Stimulated activated CD8-positive, alpha-beta memory T cell treated with anti-CD3 and anti-CD28 coated beads, Interleukin-12 subunit alpha, Interleukin-12 subunit beta, amount 100 ng/mL, for 24 hours (primary cell): ENCODE measurements around the gene DDX10.

Experiments used
- DNase-seq: peaks from one replicate; pipeline ENCODE4 v3.0.0-alpha.2; 2020; ENCODE audit errors: extremely low read depth

DDX10 gene

DNA sequence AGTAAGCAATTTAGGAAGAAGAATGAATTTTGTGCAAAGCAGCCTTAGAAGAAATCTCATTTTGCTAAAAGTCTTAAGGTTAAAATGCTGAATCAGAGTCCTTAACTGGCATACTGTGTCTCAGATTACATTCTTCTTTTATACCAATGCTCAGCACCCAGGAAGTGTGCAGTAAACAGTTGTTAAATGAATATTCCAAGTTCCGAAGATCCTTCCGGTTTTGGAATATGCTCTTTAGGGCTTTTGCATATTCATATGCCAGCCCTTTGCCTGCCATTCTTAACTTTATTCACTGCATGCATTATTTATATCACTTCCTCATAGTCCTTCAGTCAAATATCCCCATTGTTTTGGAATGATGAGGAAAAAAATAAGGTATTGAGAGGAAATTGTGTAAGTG lies 242.0 kb downstream of the DDX10 start:
- DNase-seq, result no peak

GRCh38 chr11:108909041-108909440 lies 244.2 kb downstream of the DDX10 start:
- DNase-seq, result no peak

GRCh38 chr11:108909921-108910320 lies 245.1 kb downstream of the DDX10 start:
- no peak for DNase-seq

GRCh38 chr11:108912581-108912980 lies 247.7 kb downstream of the DDX10 start:
- no peak for DNase-seq

DNA sequence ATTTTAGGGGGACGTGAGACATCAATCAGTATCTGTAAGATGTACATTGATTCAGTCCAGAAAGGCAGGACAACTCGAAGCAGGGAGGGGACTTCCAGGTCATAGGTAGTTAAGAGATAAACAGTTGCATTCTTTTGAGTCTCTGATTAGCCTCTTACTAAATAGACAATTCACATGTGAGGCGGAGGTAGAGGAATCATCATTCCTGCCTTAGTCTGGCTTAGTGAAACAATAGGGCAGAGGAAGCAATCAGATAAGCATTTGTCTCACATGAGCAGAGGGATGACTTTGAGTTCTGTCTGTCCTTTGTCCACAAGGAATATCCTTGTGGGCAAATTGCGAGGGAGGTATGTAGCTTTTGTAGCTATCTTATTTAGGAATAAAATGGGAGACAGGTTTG lies 248.3 kb downstream of the DDX10 start:
- DNase-seq, result no peak

DNA sequence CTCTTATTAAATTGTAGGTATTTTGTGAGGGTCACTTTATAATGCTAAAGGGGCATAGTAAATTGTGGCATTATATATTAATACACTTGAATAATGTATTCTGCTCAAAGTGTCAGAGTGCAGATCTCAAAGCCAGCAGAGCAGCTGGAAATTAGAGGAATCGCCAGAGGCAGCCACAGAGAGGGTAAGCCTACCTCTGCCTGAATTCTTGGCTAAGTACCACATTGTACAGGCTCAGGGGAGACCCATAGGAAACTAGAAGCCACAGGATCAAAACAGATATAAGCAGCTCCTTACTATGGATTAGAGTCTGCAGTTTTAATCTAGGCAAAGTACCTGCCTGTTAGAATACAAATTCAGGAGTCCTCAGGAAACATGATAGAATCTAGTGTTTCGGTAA lies 249.3 kb downstream of the DDX10 start:
- no peak for DNase-seq

- DNase-seq, result no peak
Observed at GRCh38 chr11:108914981-108915380, 250.1 kb downstream of the DDX10 start.

GRCh38 chr11:108915666-108916065 lies 250.8 kb downstream of the DDX10 start:
- DNase-seq, result no peak

- no peak for DNase-seq
Observed at GRCh38 chr11:108916290-108916689, 251.4 kb downstream of the DDX10 start.

GRCh38 chr11:108916935-108917334 lies 252.1 kb downstream of the DDX10 start:
- no peak for DNase-seq

- no peak for DNase-seq
Observed at GRCh38 chr11:108921211-108921610, 256.3 kb downstream of the DDX10 start.

GRCh38 chr11:108922241-108922640 lies 257.4 kb downstream of the DDX10 start:
- DNase-seq, result no peak

DNA sequence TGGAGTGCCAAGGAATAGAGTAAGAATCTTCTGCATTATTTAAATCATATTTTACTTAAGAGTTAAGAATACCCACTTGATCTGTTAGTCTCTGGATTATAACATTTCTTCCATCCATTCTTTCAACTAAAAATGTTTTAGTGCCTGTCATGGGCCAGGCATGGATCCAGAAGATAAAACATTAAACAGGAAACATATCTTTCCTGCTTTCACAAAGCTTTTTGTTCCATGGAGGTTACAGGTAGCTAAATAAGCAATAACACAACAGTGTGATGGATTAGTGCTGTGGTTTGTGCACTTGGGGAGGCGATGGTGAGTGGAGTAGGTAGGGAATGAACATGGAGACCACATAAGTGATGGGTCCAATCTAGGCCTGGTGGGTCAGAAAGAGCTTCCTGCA lies 258.5 kb downstream of the DDX10 start:
- no peak for DNase-seq

- DNase-seq, result no peak
Observed at GRCh38 chr11:108926171-108926840, 261.4 kb downstream of the DDX10 start.

- no peak for DNase-seq
Observed at GRCh38 chr11:108926841-108927577, 262.1 kb downstream of the DDX10 start.

DNA sequence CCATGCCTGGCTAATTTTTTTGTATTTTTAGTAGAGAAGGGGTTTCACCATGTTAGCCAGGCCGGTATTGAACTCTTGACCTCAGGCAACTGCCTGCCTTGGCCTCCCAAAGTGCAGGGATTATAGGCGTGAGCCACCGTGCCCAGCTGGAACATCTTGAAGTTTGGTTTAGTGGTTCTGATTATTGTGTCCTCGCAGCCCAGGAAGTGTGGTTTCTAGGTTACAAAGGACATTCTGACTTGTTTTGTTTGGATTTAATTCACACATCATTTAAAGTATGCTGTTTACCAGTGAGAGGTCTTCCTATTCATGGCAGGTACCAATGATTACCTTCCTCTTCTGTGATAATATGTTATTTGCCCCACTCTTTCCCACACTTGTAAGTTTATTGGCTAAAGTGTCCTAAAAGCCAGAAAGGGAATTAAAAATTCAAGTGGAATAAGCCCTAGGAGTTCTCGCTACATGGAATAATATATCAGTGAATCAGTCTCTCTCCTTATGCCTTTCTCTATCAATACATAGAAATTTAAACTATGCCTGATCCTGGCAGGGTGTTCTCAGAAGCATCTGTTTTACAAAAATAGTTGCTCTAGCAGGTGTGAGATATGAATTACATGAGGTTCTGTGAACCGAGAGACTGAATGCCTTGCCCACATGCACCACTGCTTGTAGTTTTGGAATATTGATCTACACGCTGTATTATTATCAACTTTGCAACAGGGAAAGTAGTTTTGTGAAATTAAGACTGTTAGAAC lies 263.1 kb downstream of the DDX10 start:
- no peak for DNase-seq

DNA sequence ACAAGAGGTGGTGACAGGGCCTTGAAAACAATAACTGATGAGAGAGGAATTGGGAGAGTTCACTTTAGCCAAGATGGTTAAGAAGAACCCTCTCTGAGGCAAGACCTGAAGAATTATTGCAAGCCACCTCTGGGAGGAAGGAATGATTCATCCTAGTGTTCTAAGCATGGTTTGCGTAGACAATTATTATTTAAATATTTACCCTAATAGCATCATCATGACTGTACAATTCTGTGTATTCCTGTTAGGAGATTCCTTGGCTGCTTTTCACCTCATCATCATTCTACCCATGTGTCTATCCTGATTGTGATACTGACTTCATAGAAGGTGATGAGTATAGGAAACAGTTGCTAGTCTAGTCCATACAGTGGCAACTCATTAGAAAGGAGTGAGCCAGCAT lies 264.4 kb downstream of the DDX10 start:
- no peak for DNase-seq

- no peak for DNase-seq
Observed at GRCh38 chr11:108931168-108931567, 266.3 kb downstream of the DDX10 start.

- DNase-seq, result no peak
Observed at GRCh38 chr11:108933630-108934029, 268.8 kb downstream of the DDX10 start.

GRCh38 chr11:108934289-108934688 lies 269.4 kb downstream of the DDX10 start:
- DNase-seq, result no peak

- no peak for DNase-seq
Observed at GRCh38 chr11:108934696-108935095, 269.8 kb downstream of the DDX10 start.

DNA sequence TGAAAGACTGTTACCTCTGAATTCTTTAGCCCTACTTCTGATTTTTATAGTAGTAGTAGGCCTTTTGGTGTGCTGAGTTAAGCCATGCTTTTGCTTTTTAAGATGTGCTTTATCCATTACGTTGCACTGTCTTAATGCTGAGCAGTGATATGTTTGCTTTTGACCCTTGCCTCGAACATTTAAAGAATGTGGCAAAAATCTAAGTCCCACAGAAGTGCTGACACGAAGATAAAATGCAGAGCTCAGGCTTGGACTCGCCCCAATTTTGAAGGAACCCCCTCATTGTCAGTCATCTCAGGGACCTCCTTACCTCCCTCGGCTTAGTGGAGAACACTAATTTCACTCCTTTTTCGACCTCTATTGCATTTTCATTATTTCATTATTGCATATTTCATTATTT lies 272.9 kb downstream of the DDX10 start:
- no peak for DNase-seq

DNA sequence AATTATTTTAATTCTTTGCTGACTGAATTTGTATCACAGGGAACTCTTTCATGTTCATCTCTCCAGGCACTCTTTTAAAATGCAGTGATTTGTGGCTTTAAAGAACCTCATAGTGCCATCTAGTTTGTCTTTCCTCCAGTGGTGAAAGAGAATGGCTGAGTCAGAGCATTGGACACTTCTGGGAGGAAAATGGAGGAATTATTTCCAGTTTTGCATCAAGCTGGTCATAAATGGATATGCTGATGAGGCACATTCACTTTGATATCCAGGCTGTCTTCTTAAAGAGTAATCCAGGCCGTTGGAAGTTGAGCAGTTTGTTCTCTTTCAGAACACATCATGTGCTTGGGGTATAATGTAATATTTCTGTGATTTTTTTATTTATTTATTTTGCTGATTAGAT lies 273.7 kb downstream of the DDX10 start:
- DNase-seq, result no peak
